Right ventricle myocardium superior (tissue), 1 donor: ENCODE results near the gene SH2D1B. TPM values are rescaled to one million over a fixed set of nuclear protein-coding genes. Genes with fewer than 3 reads are reported as not detected.

ENCODE experiments used
- ATAC-seq: fragments of 200-7000 bp; cut with Tn5 transposase; one replicate; pipeline ENCODE4 v1.9.1; 2020; ENCODE audit warnings: mild to moderate bottlenecking; ENCODE audit not compliant: poor library complexity
- DNase-seq: peaks from one replicate; pipeline ENCODE4 v3.0.0-alpha.2; 2020
- intact Hi-C: fragments of 100-400 bp; cut with DNase I; formaldehyde crosslinking; loops from one replicate; pipeline ENCODE4 v1.11.2; 2022
- total RNA-seq: library from RNA; stranded (reverse); fragmentation: NEBNext Ultra II Directional; extraction: Animal tissue kit (Norgen Biotek cat#: 25700); gene quantifications from one replicate; pipeline ENCODE4 v1.2.1, GENCODE V29; 2021
- donor health status: DM: no; HTN: yes; CAD: no; lungs with severe emphysema.

The SH2D1B gene
- total RNA-seq, 1 donor from 2014 or later = 0.16 TPM

DNA sequence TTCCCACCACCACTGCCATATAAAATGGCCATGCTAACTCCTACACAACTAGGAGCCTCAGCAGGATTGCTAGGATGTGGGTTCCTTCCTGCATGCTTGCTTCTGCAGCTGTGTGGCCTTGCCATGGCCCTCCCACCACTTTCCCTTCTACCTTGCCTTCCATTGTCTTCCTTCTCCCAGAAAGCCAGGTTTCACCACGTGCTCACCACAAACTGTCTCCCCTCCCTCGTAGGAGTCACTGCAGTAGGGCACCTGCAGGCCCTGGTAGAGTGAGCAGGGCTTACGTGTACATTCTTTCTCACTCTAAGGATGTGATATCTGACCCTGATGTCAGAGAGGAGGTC lies 26.7 kb downstream of the SH2D1B start:
- ATAC-seq (no peak), DNase-seq (no peak)
- intact Hi-C loops = no loop called here

DNA sequence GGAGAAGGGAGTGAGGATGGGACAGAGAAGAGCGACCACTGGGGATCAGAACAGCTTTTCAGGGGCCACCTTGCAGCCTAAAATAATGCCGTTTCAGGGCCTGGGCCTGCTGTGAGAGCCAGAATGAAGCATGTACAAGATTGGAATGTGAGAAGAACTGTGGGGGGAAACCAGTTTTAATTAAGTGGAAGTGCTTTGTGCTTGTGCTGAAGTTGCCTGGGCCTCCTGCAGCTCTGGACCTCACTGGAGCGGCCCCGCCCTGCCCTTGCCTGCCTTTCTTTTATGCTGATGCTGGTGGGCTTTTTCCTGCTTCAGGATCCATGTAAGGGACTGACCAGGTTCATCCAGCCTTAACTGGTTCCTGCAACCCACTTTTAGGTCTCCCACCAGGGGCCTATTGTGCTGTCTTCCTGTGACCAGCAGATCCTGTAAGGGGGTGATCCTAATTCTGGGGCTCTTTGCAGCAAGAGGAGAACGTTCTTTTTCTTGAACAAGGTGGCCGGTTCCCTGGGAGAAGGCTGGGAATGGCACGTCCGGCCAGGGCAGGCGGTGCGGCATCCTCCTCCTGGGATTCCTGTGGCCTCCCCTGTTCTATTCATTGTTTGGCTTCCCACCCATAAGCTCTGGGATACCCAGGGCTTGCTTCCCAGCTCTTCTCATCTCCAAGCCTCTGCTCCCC lies 27.2 kb downstream of the SH2D1B start:
- ATAC-seq (no peak), DNase-seq (no peak)
- intact Hi-C loops = no loop called here

DNA sequence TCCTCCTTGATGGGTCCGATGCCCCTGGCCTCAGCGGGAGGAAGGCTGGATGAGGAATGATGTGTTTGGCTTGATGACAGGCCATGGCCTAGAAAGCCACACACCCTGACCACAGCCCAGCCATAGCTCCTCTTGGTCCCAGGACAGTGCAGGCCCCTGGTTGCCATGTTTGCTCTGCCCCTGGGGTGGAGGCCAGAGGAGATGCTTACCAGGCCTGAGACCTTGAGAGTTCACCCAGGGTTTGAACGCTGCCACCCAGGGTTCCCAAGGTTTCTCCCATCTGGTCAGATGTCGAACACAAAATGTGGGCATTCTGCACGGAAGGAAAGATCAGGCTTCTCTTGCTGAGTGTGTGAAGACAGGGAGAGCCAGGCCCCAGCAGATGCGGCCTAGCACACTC lies 27.8 kb downstream of the SH2D1B start:
- ATAC-seq = no peak
- intact Hi-C loops = no loop called here
- no peak for DNase-seq

DNA sequence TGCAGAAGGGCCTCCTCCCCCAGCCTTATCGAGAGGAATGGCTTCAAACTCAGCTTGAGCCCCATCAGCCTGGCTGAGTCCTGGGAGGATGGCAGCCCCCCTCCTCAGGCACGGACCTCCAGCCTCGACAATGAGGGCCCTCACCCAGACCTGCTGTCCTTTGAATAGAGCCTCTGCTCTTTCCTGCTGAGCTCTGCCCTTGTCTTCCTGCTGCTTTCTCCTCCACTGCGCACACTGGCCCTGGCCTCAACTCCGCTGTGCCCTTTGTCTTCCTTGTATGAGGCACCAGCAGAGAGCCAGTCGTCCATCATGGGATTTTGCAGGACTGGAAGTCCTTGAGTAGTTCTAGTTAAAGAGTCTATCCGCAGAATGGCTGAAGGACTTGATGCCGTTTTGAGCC lies 28.4 kb downstream of the SH2D1B start:
- ATAC-seq (no peak), DNase-seq (no peak)
- intact Hi-C loops = no loop called here

DNA sequence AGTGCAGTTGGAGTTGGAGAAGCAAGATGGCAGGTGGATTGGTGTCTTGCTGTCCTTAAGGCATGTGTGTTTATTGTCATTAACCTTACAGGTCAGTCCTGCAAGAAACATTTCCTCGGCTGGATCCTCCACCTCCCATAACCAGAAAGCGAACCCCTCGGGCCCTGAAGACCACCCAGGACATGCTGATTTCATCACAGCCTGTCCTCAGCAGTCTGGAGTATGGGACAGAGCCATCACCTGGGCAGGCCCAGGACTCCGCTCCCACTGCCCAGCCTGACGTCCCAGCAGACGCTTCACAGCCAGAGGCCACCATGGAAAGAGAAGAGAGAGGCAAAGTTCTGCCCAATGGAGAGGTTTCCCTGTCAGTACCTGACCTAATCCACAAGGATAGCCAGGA lies 28.8 kb downstream of the SH2D1B start:
- no peak for DNase-seq
- ATAC-seq = no peak
- intact Hi-C loops = no loop called here

DNA sequence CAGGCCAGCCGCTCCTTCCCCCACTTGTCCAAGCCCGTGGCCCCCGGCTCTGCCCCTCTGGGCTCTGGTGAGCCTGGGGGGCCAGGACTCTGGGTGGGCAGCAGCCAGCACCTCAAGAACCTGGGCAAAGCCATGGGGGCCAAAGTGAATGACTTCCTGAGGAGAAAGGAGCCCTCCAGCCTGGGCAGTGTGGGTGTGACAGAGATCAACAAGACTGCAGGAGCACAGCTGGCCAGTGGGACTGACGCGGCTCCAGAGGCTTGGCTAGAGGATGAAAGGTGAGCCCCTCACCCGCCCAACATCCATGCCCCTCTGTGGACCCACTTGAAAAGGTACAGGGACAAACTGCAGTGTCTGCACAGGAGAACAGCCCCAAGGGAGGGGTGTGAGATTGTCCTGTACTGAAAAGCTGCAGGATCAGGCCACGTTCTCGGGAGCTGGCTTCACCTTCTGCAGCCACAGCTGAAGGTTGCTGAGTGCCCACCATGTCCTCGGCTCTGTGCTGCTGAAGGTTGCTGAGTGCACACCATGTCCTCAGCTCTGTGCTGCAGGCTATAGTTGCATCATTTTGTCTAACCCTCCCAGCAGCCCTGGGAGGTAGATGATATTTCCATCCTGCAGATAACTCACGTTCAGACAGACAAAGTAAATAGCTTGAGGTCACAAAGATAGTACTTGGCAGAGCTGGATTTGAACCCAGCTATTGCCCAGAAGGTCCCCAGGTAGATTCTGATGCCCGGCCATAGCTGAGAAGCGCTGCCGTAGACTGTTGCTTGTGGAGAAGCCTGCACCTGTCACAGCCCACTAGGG lies 29.8 kb downstream of the SH2D1B start:
- no peak for DNase-seq
- no peak for ATAC-seq
- intact Hi-C loops = no loop called here

DNA sequence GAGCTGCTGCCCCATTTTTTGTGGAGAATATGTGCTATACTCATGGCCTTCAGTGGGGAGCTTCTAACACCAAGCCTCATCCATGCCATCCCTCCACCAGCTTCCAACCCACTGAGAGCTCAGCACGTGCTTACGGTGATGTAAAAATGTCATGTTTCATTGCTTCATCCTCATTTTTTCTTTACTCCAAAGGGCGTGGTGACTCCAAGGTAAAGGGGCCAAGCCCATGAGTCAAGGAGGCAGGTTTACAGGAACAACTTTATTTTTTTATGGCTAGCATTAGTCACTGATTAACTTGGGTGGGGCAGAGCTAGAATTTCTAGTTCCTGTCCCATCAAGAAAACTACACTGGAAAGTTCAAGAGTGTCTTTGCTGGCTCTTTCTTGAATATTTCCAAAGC lies 30.6 kb downstream of the SH2D1B start, which contains the start of gene C1orf226:
Gene C1orf226 (plus strand): TSS at position 346 of the 400 bp plus-strand sequence. CDS start 174 bp downstream, outside the sequence.
- no peak for DNase-seq
- ATAC-seq = no peak
- intact Hi-C loops = no loop called here

DNA sequence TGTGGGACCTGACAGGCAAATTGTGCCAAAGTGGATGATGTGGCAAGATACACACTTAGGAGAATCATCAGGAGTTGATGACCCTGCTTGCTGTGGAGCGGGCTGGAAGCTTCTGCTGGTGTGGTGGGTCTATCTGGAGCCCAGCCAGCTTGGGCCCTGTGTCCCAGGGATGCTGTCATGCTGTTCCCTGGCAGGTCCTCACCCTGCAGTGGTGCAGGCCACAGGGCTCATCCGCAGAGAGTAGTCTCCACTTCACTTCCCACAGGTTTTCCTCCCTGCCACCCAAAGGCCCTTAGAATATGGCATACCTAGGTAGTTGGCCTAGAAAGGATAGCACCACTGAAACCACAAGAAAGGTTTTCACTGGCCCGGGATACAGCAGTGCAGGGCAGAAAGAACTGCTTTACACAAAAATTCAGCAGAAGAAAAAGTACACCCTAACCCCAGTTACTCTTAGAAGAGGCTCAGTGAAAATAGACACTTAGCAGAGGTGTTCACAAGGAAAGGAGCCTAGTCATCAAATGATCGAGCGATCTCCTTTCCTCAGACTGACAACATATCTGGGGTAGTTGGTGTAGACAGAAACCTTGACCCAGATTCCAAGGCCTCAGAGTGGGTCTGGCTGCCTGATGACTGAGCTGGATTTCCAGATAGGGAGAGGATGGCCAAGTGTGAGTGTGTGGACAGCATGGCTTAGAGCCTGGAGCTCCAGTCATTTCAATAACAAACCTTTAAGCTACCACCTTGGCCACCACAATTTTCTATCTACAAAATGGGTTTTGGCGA lies 31.7 kb downstream of the SH2D1B start:
- intact Hi-C loops = no loop called here
- ATAC-seq = no peak
- DNase-seq = no peak

DNA sequence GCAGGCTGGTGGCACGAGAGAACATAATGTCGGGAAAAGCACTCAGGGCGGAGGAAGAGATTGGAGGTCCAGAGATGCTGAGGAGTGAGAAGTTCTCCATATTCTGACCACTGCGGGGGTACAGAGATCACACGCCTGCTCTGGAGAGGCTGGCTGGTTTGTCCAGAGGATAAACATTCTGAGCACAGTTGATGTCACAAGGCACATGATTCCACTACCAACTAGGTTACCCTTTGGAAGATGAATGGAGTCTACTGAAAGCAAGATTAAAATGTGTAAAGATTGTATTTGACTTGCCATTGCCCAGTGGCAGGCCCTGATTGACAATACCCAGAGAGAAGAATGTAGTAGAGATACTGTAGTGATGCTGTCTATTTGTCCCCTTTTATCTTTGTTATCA lies 35.2 kb downstream of the SH2D1B start, which contains the start of gene SPATA46:
Gene SPATA46 (minus strand): TSS at position 164 of the 400 bp plus-strand sequence. CDS start 64 bp downstream, at position 100.
- DNase-seq (no peak), ATAC-seq (no peak)
- intact Hi-C loops = no loop called here

DNA sequence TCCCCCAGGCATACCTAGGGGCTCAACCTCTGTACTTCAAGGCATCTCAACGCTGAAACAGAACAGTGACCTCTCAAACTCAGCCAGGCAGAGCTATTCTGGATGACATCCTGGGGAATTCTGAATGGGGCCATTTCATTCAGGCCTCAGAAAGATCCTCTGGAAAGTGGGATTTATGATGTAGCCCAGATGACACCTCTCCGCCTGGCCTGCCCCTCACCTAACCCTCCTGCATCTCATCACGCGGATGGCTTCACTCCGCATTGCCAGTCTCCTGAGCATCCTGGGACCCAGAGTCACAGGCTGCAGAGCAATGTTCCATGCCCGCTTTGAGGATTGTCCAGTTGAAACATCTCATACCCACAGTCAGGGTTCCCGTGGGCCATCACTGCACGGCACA lies 36.5 kb downstream of the SH2D1B start:
- no peak for ATAC-seq
- intact Hi-C loops = no loop called here
- DNase-seq = no peak

DNA sequence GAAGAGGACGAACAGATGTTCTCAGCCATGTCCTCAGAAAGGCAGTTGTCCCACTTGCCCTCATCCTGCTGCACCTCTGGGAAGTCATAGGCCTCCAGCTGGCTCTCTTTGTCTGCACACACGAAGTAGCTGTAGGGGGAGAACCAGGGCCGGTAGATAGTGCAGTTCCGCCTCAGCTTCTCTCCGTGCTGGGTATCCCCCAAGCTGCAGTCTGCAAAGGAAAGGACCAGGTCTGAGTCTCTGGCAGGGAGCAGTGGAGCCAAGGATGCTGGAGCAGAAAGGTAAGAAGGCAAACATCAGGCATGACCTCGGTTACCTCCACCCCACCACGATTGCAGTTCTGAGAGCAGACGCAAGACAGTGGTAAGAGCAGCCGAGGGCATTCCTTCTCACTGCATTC lies 37.5 kb downstream of the SH2D1B start:
- DNase-seq (no peak), ATAC-seq (no peak)
- intact Hi-C loops = no loop called here

DNA sequence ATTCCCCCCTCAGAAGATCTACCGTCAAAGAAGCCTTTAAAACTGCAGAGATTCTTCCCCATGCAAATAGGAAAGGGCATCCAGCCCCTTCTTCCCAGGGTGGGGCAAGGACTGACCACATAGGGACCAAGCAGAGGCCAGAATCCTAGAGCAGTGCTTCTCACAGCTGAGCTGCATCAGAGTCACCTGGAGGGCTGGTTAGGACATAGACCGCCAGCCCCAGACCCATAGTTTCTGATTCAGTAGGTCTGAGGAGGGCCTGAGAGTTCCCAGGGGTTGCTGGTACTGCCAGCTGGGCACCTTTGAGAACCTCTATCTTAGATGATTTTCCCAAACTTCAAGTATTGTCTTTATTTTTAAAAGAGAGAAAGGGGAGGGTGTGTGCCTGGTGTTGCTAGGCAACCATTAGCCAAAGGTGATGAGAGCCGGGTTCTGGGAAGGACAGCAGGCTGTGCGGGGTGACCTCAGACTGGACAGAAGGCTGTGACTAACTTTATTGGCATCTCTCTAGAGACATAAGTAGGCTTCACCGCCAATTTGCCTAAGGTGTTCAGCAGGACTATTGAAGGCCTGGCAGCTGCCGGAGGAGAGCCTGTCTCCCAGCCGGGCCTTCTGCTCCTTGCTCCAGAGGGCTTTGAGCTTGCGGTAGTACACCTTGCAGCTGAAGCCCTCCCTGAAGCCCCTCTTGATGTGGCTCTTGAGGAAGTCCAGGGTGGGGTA lies 38.2 kb downstream of the SH2D1B start:
- DNase-seq (no peak), ATAC-seq (no peak)
- intact Hi-C loops = no loop called here

DNA sequence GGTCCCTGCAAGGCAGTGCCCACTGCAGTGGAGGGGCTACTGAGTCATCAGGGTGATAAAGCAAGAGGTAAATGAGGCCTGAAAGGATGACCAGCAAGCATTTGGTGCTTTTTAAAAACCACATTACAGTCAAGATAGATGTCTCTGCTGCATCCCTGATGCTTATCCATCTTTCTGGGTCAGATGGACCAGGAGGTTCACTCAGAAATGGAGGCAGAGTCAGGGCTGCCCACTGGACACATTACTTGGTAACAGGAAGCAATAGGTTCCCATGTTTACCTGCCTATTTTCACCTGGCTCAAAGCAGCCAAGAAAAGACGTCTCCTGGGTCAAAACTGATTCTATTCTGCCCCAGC lies 38.9 kb downstream of the SH2D1B start:
- ATAC-seq (no peak), DNase-seq (no peak)
- intact Hi-C loops = no loop called here

DNA sequence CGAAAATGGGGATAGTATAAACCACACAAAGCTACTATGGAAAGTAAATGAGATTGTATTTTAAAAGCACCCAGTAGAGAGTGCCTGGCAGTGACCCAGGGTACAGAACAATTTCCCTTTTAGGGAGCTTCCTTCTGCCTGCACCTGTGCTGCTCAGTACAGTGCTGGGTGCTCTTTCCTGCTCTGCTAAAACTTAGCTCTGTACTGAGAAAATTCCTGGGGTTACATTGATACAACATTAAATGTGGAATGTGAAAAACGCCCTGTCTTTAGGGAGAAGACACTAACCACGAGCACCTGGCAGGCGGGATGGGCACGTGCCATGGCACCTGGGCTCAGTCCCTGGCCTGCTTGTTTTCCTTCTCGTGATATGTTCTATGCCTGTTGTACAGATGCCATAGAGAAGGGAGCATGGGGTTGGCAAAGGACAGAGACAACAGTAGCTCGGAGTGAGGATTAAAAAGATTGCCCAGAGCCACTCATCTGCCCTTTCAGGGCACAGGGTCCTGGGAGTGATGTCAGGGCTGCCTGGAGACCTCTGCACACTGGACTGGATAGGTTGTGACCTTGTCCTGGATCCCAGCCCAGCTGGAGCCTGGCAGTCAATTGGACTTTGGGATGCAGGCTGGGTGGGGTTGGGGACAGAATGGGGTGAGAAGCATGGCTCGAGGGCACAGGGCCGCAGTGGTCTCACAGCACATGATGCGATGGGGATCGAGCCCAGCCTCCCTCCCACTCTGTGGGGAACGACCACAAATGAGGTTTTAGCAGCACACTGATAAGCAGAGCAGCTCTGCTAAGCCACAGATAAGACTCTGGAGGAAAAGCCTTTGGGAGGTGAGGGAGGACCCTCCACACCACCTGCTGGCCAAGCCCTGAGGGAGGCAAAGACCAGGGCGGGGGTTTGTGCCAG lies 39.5 kb downstream of the SH2D1B start:
- intact Hi-C loops = no loop called here
- DNase-seq = no peak
- peak; percentile 39 for ATAC-seq

DNA sequence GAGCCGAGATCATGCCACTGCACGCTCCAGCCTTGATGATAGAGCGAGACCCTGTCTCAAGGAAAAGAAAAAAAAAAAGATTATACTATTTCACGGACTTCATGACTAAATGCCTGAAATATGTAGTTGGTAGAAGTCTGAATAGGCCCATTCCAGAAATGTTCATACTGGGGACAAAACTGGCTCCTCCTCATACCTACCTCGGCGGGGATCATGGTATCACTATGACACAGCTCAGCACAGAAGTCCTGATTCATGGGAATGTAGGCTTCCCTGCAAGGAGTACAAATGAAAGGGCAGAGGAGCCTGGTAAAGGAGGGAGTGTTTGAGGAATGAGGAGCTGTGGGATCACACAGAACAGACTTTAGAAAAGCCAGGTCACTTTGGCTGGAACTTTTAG lies 40.3 kb downstream of the SH2D1B start:
- intact Hi-C loops = no loop called here
- DNase-seq (no peak), ATAC-seq (no peak)

DNA sequence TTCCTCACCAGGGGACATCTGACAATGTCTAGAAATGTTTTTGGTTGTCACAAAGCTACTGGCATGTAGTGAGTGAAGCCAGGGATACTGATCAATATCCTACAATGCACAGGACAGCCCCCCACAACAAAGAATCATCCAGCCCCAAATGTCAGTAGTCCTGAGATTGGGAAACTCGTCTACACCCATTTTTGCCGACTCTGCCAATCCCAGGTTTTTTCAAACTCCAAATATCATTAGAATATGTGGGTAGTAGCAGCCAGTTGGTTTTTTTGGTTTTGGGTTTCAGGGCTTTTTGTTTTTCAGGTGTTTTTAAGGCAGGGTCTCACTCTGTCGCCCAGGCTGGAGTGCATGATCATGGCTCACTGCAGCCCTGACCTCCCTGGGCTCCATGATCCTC lies 41.2 kb downstream of the SH2D1B start:
- DNase-seq (no peak), ATAC-seq (no peak)
- intact Hi-C loops = no loop called here

DNA sequence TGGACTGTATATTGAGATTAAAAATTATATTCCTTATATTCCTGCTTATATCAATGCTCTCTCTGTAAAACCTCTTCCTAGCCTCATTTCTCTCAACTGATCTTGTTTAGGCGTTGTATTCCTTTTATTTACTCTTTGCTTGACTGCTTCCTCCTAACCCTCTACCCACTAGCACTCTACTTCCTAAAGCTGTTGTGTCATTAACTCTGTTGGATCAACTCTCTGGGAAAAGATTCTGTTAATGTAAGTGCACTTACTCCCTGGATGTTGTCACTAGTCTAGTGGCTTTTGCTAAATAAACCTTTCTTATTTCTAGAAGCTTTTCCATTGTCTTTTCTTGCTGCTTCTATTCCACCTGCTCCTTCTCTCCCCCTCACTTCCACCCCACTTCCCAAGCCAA lies 41.8 kb downstream of the SH2D1B start:
- ATAC-seq (no peak), DNase-seq (no peak)
- intact Hi-C loops = no loop called here

DNA sequence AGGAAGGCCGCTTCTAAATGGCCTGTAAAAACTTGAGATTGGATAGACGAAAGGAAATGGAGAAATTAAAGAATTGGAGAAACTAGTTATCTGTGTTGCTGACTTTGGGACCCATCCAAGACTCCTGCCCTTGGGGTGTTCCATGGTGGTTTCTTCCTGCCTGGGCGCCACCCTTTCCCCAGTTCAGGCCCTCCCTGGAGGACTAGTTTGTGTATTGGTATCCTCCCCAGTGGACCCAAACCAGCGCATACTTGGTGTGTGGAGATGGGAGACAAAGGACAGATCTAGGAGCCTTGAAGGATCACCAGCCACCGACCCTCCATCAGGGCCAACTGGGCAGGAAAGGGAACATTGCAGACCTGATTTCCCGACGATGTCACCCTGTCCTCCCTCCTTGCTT lies 42.4 kb downstream of the SH2D1B start:
- ATAC-seq (no peak), DNase-seq (no peak)
- intact Hi-C loops = no loop called here
